ENCODE measurements around the gene PRSS1. TPM values are rescaled to one million over a fixed set of nuclear protein-coding genes. Genes with fewer than 3 reads are reported as not detected.
A peak's percentile ranks its signal among the peaks of the same experiment; 100 is the strongest.

Gene PRSS1
- total and polyA plus RNA-seq, 2 donors (not counting 1 experiment from before 2014, with no cell fraction given), result not detected

- no peaks in the 10 kb centered on the region for H3K27me3 Mint-ChIP-seq
- TF ChIP-seq EZH2 (IDR thresholded peaks at IDR 0.05; ENCODE audit: borderline replicate concordance, insufficient read depth, low read depth, low read length, poor library complexity, severe bottlenecking), result no peak
- no peak for TF ChIP-seq CTCF (IDR thresholded peaks at IDR 0.05)
- H3K9ac ChIP-seq (ENCODE audit: low read length), result no peak overlapping the region
- H3K4me2 ChIP-seq (replicated peaks; ENCODE audit: low read depth, low read length, poor library complexity, severe bottlenecking), result no peak overlapping the region
- DNase-seq (no peak), ATAC-seq (ENCODE audit: low read depth) (no peak)
- peak overlapping the region; percentile 83 for H3K27ac Mint-ChIP-seq
- H3K36me3 ChIP-seq (replicated peaks in 1 of 2; ENCODE audit: control extremely low read depth in 1 of 2, control insufficient read depth in 1 of 2, extremely low read depth in 1 of 2, insufficient read depth in 2 of 2, low read length in 1 of 2), result no peaks in the 10 kb centered on the region
- peaks cover 32 to 47% of the 10 kb centered on the region in 2 donors for H3K4me1 ChIP-seq (ENCODE audit: control insufficient read depth in 2 of 2, insufficient read depth in 2 of 2, low read length in 2 of 2)
- H3K4me1 Mint-ChIP-seq, result peaks cover 60% of the 10 kb centered on the region
- no peak overlapping the region for H3K4me3 Mint-ChIP-seq
- no peak overlapping the region for H3K27ac ChIP-seq (ENCODE audit: low read length in 2 of 2)
- H2AFZ ChIP-seq (ENCODE audit: insufficient read depth, low read depth, low read length, poor library complexity, severe bottlenecking), result peak overlapping the region; percentile 1
- H3K9me3 Mint-ChIP-seq (ENCODE audit: insufficient read depth), result peaks cover 2% of the 10 kb centered on the region
- no CpG with 5 or more reads among the region's 6 CpGs for WGBS (ENCODE audit: insufficient coverage)
- H3K79me2 ChIP-seq (ENCODE audit: control insufficient read depth, insufficient read depth, low read length), result no peaks in the 10 kb centered on the region
- H3K4me3 ChIP-seq (ENCODE audit: control extremely low read depth in 1 of 5, extremely low read depth in 1 of 5, insufficient read depth in 1 of 5, low read depth in 2 of 5, low read length in 4 of 5), result no peak overlapping the region
- no peaks in the 10 kb centered on the region for H4K20me1 ChIP-seq (ENCODE audit: control insufficient read depth, insufficient read depth, low read length, poor library complexity, severe bottlenecking)
- intact Hi-C loops (cut with micrococcal nuclease), result no loop called here
- ChIA-PET CTCF (interaction anchor here (1.0 to 32.8 kb wide), 5 partner anchors 10 to 155 kb away, joined by 4 to 1138 read pairs (median 9); no protein-coding TSS in a partner anchor), POLR2A (interaction anchor here (8.5 to 18.8 kb wide), 2 partner anchors 8 to 23 kb away, joined by 205 to 961 read pairs; no protein-coding TSS in a partner anchor)
- H3K9me3 ChIP-seq (ENCODE audit: control extremely low read depth in 1 of 3, control insufficient read depth in 2 of 3, insufficient read depth in 1 of 3, low read length in 2 of 3), result no peaks in the 10 kb centered on the region
- no peaks in the 10 kb centered on the region for H3K27me3 ChIP-seq (replicated peaks in 1 of 4; ENCODE audit: control extremely low read depth in 1 of 4, control insufficient read depth in 3 of 4, insufficient read depth in 4 of 4, low read length in 3 of 4)
Measured at GRCh38 chr7:142787783-142788182, 38.5 kb downstream of the PRSS1 start.

Measured in B cell (primary cell).